SH-SY5Y (cell line): ENCODE data around the gene HOXA3.

Experiments
- GATA2 ChIP-seq: IDR thresholded peaks from 2 replicates; pipeline ENCODE4 v1.6.1; 2011; ENCODE audit warnings: mild to moderate bottlenecking, low read depth, low read length
- GATA3 ChIP-seq: IDR thresholded peaks from 2 replicates; pipeline ENCODE4 v1.6.1; 2011; ENCODE audit warnings: low read depth, mild to moderate bottlenecking, low read length, moderate library complexity

Gene HOXA3

DNA sequence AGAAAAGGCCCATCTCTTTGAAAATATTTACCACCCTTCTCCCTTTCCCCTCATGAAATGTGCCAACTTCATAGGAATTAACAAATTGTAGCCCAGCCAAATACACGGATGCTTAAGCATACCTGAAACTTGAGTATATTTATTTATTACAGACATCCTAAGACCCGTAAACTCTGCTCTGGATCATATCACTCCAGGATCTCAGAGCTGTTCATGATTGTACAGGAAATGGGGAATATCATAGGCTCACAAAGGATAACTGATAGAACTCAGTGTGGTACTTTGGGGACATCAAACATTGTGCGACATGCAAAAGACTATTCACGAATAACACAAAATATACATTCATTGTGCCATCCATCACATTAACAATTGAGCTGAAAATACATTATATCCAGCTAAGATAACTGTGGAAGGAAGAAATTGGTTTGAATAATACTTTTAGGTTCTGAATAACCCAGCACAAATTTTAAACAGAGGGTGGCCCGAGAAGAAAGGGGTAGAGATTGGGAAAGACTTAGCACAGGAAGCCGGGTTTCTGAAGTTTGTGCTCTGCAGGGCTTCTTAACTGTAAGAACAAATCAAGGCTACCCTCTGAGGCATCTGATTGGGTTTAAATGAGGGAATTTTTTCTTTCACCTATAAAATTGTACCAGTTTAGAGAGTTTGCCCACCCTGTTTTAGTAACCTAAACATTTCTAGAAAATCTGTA, 59.0 kb downstream of the HOXA3 start:
- TF ChIP-seq GATA3: no peak
- no peak for TF ChIP-seq GATA2

DNA sequence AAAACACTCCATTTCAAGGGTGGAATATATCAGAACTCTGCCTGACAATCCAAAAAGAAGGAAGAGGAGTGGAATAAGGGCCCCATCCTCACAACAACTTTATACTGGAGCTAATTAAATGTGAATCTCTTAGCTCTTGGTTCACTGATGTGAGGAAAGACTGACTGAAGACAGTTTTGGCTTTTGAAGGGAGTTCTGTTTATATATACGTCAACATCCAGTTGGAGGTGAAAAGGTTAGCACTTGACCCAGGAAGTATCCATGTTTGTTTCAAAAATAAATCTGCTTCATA, 59.6 kb downstream of the HOXA3 start:
- TF ChIP-seq GATA2 (no peak), GATA3 (no peak)

DNA sequence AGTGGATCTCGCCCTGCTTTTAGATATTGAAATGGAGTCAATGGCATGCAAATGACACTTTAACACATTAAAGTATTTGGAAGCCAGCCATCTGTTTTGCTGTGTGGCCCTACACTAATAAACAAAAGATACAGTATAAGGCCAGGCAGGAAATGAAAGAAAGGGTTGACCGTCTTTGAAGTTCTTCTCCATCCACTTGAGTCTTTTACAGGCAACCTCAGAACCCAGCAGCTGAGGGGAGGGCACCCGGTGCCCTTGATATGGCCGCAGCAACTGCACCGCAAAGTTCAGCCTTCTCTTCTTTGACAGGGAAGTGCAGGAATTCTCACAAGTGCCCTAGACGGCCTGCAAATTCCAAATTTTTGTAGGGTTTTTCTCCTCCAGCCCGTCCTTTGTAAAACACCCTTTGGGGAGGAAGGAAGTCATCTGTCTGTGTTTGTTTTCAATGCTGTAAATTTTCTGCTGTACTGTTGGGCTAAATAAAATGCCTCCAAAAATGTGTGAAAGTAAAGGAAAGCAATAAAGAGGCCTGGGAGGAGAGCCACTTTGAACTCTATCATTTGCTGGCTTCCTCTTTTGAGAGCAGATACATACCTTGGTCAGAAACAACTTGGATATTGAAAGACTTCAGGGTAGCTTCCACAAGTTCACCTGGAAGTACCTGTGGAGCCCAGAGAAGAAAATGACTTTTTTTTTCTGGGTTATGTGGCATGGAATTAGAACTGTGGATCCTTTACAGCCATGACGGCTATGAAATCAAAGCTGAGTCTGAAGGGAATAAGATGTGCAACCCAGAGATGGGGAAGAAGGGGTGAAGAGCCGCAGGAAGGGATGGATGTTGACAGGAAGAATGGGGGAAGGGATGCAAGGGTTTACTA, 60.2 kb downstream of the HOXA3 start:
- TF ChIP-seq GATA2 (no peak), GATA3 (no peak)

DNA sequence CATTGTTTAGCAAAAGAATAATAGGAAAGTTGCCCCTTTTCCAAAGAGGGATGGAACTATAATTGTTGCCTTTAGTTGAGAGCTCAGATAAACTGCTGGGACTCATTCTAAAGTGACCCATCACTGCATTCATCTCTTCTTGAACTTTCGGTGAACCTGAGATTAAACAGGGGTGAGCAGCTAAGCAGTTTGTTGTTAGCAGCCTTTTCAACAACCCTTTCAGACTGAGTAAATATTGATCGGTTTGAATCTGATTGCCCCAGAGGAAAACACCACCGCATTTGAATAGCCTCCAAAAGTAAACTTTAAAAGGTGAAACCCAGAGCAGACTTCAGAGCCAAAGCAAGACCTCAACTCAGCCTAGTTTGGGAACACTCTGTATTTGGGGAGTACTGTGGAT, 61.3 kb downstream of the HOXA3 start:
- TF ChIP-seq GATA2 (no peak), GATA3 (no peak)

DNA sequence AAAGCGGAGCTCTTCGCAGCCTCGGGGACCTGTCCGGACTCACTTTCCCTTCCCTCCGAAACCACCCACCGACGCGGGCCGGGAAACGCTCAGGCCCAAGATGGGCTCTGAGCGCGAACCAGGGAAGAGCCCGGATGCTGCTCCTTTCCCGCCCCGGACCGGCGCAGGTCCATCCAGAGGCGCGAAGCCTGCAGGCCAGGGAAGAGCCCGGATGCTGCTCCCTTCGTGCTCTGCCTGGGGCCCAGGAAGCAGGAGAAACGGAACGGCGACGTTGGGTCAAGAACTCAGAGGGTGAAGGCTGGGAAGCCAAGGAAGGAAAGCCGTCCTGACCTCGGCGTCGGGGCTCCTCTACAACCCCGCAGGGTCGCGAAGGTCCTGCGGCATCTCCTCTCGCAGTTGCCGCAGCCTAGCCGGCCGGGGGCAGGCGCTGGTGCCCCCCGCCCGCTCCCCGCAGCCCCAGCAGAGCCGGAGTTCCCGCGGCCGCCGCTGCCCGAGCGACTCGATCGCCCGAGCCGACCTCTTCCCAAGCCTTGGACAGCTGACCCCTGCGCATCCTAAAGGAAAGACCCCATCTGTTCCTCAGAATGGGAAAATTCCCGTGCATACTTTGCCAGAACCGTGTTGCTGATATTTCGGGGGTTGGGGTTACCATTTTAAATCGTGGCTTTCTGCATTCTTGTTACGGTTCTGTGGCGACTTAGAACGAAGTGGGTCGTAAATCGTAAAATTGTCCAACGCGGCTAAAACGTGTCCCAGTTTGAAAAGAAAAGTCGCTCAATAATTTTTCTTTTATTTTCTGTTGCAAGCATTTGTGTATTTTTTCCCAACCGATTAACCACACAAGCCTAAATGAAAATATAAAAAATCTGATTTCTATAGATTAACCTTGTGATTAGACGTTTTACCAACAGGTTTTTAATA, 64.1 kb downstream of the HOXA3 start:
- TF ChIP-seq GATA2 (no peak), GATA3 (no peak)

DNA sequence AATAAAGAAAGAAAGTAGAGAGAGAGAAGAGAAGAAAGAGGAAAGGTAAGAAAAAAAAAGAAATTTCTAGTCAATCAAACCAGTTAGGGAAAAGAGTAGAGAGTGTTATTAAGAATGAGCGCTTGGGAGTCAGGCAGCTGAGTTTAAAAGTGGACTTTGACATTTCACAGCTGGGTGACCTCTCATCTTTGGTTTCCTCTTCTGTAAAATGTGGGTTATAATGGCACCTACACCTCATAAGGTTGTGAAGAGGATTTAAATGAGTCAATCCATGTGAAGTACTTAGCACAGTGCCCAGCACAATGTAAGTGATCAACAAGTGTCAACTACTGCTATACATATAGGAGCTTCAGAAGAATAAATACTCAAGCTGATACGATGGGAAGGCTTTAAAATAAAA, 68.7 kb downstream of the HOXA3 start:
- TF ChIP-seq GATA3 (no peak), GATA2 (no peak)

DNA sequence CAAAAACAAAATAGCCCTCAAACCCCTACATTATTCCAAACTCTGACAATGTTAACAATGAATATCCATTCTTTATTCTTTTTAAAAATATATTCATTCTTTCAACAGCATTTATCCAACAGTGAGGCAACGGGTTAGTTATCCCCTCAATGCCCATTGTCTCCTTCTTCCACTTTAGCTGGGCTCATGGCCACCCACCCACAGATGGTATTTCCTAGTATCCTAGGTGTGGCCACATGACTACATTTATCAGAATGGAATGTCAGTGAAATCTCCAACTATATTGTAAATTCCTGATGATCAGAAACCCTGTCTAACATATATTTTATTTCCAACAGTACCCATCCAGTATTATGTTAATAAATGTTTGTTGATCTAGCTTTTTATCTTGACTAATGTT, 70.2 kb downstream of the HOXA3 start:
- TF ChIP-seq GATA3 (no peak), GATA2 (no peak)

DNA sequence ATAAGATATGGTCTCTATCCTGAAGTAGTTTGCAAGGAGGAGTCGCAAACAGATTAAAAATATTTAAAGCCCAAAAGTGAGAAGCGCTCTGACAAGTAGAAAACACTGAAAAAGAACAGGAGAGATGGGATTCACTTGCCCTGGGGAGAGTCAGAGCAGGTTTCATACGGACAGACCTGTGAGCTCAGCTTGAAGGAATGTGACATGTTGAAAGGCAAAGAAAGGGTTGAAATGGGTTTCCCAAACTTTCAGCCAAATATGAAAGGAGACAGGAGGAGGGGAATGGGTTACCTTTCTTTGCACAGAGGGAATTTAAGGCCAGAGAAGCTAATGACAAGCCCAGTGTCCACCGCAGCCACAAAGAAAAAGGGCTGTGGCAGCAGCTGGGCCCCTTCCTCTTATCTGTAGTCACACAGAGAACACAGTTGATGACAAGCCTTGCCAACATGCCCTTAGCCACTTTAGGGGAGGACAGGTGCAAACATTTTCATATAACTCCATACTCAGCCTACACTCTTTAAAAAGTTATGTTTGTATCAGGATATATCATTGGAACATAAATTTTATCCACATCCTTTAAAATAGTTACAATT, 71.4 kb downstream of the HOXA3 start:
- TF ChIP-seq GATA3 (no peak), GATA2 (no peak)

DNA sequence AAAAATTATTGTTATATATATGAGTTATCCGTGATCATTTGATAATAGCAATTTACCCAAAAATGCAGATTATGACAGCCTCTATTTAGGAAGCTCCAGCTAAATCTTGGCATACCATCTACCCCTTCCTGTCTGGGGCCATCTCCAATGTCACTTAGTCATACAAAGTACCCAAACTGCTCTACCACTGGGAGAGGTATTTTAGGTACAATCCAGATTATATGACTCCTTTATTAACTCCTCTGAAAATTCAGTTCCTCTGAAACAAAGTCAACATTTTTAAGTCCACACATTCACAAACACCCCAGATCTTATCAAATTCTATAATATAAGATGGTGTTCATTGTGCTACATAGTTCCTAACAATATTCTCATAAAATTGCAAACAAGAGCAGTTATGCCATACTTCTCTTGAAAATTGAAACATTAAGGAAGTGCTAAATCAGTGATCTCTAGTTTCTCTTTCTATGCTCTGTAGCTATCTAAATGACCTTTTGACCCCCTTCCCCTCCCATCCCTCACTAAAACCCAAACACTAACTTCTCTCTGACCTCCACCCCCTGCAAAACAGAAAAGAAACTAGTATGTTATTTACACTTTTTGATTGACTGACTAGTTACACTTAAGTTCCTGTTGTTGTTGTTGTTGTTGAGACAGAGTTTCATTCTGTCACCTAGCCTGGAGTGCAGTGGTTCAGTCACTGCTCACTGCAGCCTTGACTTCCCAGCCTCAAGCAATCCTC, 73.0 kb downstream of the HOXA3 start:
- TF ChIP-seq GATA3: no peak
- TF ChIP-seq GATA2: no peak

DNA sequence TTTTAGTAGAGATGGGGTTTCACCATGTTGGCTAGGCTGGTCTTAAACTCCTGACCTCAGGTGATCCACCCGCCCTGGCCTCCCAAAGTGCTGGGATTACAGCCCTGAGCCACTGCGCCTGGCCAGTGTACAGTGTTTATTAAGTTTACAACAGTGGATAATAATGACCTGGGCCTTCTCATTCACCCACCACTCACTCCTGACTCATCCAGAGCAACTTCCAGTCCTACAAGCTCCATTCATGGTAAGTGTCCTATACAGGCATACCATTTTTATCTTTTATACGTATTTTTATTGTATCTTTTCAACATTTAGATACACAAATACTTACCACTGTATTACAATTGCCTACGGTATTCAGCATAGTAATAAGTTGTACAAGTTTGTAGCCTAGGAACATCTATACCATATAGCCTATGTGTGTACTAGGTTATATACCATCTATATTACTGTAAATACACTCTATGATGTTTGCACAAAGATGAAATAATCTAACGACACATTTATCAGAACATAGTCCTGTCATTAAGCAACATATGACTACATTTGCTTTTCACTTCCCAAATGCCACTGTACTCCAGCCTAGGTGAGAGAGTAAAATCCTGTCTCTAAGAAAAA, 73.7 kb downstream of the HOXA3 start:
- no peak for TF ChIP-seq GATA3
- no peak for TF ChIP-seq GATA2

DNA sequence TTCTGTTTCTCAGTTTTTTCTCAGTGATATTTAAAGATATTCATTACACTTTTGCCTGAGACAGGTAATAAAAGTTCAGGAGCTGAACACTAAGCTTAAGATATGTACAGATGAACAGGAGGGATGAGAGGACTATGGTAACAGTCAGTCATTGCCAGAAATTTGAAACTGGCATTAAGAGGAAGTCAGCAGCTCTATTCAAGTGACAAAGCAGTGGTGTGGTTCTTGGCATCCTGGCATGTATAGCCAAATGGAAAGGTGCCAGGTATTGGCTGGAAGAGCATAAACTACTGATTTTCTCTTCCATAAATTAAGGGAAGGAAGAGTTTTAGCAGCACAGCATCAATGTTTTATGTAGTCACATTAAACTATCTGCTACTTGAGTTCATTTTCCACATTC, 79.3 kb downstream of the HOXA3 start:
- TF ChIP-seq GATA3: no peak
- TF ChIP-seq GATA2: no peak

DNA sequence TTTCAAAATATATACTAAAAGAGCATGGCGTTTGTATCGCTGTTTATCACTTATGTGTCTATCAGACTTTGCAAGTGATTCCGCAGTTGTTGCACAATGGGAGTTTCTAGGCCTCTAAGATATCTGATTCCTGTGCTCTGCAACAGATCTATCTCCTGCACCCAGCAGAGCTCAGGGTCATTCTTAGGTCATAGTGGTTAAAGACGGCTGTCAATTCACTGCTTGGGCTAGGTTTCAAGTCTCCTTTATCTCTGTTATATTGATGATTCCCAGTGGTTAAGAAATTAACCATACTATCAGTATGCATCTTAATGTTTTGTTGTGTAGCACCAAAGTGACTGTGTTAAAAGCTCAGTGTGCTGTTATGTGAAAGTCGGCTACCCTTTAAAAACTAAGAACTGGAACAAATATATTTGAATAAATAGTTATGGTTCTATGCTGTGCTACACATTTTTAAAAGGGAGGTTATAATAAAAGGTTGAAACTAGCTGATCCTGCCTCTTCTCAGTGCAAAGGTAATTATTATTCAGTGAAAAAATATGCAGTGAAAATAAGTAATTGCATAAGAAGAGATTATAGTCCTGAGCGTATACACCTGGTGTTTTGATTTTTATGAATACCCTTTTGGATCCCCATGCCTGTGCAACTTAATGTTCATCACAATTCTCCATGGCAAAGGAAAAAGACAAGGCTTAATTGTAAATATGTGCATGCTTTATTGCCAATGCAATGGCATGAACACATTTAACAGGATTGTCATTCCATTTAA, 80.6 kb downstream of the HOXA3 start:
- no peak for TF ChIP-seq GATA3
- no peak for TF ChIP-seq GATA2

DNA sequence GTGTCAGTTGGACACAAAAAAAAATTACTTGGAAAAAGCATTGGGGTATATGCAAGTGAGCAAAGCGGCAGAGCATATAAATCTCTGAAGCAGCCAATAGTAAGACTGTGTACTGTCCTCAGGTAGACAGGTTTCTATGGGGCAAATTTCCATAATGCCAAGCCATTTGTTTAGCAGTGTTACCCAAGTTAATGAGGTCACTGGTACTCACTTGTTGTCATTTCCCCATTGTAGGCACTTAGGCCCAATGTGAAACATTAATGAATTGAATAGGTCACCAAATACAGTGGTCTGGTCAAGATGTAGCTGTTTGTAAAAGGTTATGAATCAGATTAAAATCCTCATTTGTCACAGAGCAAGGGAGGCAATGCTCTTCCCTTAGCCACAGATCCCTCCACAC, 84.1 kb downstream of the HOXA3 start:
- TF ChIP-seq GATA2: no peak
- TF ChIP-seq GATA3: no peak
